HG02973 (cell line): ENCODE results near the gene HHIPL1.
A peak's percentile ranks its signal among the peaks of the same experiment; 100 is the strongest.

ENCODE experiments used
- ATAC-seq: cut with Tn5 transposase; IDR thresholded peaks from one replicate; pipeline ENCODE4 v1.9.1; 2021; ENCODE audit warnings: moderate library complexity; ENCODE audit not compliant: unreplicated experiment

HHIPL1 gene

GRCh38 chr14:99609245-99610170 lies 35.4 kb upstream of the HHIPL1 start:
- no peak for ATAC-seq

- ATAC-seq = no peak
Observed at GRCh38 chr14:99611646-99612045, 33.3 kb upstream of the HHIPL1 start.

GRCh38 chr14:99612071-99612737 lies 32.7 kb upstream of the HHIPL1 start:
- no peak for ATAC-seq

GRCh38 chr14:99612738-99613330 lies 32.1 kb upstream of the HHIPL1 start:
- no peak for ATAC-seq

GRCh38 chr14:99615497-99616157 lies 29.3 kb upstream of the HHIPL1 start:
- ATAC-seq = no peak

- ATAC-seq = no peak
Observed at GRCh38 chr14:99616832-99617800, 27.8 kb upstream of the HHIPL1 start.

- no peak for ATAC-seq
Observed at GRCh38 chr14:99619835-99620834, 24.8 kb upstream of the HHIPL1 start.

- no peak for ATAC-seq
Observed at GRCh38 chr14:99621948-99622347, 23.0 kb upstream of the HHIPL1 start.

GRCh38 chr14:99624024-99624423 lies 20.9 kb upstream of the HHIPL1 start:
- no peak for ATAC-seq

- no peak for ATAC-seq
Observed at GRCh38 chr14:99624971-99625370, 20.0 kb upstream of the HHIPL1 start.

- no peak for ATAC-seq
Observed at GRCh38 chr14:99625476-99625875, 19.5 kb upstream of the HHIPL1 start.

GRCh38 chr14:99626041-99626648 lies 18.8 kb upstream of the HHIPL1 start:
- ATAC-seq = no peak

GRCh38 chr14:99627100-99627499 lies 17.8 kb upstream of the HHIPL1 start:
- no peak for ATAC-seq

GRCh38 chr14:99627510-99628381 lies 17.2 kb upstream of the HHIPL1 start:
- no peak for ATAC-seq

- peak; percentile 68 for ATAC-seq
Observed at GRCh38 chr14:99628887-99629618, 15.9 kb upstream of the HHIPL1 start.

- no peak for ATAC-seq
Observed at GRCh38 chr14:99630202-99630601, 14.7 kb upstream of the HHIPL1 start.
